Ovary (tissue), 3 donors: ENCODE data around the gene COL11A2.

Experiments used
- CTCF ChIP-seq, 3 donors: fragments of 450-650 bp in 2 of 3; fragments of 200-600 bp in 1 of 3; IDR thresholded peaks; one replicate each; pipeline versions ENCODE4 v1.5.1 to v1.8.0; 2016 to 2022; ENCODE audit warnings: antibody characterized with exemption in 3 of 3, mild to moderate bottlenecking in 1 of 3
- EP300 ChIP-seq: sonication (generic); formaldehyde crosslinking; IDR thresholded peaks from one replicate; pipeline ENCODE4 v1.6.1; 2017; ENCODE audit warnings: antibody characterized with exemption
- POLR2A ChIP-seq: fragments of 450-650 bp; IDR thresholded peaks from one replicate; pipeline ENCODE4 v1.6.1; 2017; ENCODE audit warnings: antibody characterized with exemption, mild to moderate bottlenecking, moderate library complexity
- donor health status: DM: no; HTN: no; CAD: no.

- TF ChIP-seq EP300, result no peak
- TF ChIP-seq CTCF (IDR thresholded peaks at IDR 0.05), result no peak
- TF ChIP-seq POLR2A, result no peak
These were observed 28.7 kb downstream of the COL11A2 start for GRCh38 chr6:33163540-33163939.
